HCT116 (cell line): ENCODE results near the gene CBFB.

Source experiments
- POLR2A ChIP-seq: IDR thresholded peaks from 2 replicates; pipeline ENCODE4 v1.7.0; 2011; ENCODE audit warnings: borderline replicate concordance; ENCODE audit not compliant: insufficient read depth, insufficient read length; ENCODE audit errors: extremely low read depth
- POLR2AphosphoS5 ChIP-seq: IDR thresholded peaks from 2 replicates; pipeline ENCODE4 v1.6.1; 2011; ENCODE audit warnings: mild to moderate bottlenecking, low read depth, low read length, moderate library complexity
- SIN3A ChIP-seq: IDR thresholded peaks from 2 replicates; pipeline ENCODE4 v1.6.1; 2012; ENCODE audit warnings: low read depth
- TCF7L2 ChIP-seq: IDR thresholded peaks from 2 replicates; pipeline ENCODE4 v1.7.0; 2011; ENCODE audit warnings: borderline replicate concordance, inconsistent platforms; ENCODE audit not compliant: insufficient read depth, insufficient read length; ENCODE audit errors: extremely low read depth
- TF ChIP-seq, protein P1 (sequence below), 3 experiments: fragments of 200-600 bp in 1 of 3; sonication (generic) in 1 of 3; IDR thresholded peaks in 2 of 3; conservative IDR thresholded peaks in 1 of 3; 2 replicates each; pipeline ENCODE4 v1.5.1; 2012 to 2017; ENCODE audit warnings: low read depth in 2 of 3, low read length in 2 of 3, antibody characterized with exemption in 1 of 3, borderline replicate concordance in 1 of 3, control low read depth in 1 of 3, mild to moderate bottlenecking in 1 of 3, mixed read lengths in 1 of 3, mixed run types in 1 of 3, moderate library complexity in 1 of 3; ENCODE audit not compliant: insufficient read depth in 1 of 3

DNA sequence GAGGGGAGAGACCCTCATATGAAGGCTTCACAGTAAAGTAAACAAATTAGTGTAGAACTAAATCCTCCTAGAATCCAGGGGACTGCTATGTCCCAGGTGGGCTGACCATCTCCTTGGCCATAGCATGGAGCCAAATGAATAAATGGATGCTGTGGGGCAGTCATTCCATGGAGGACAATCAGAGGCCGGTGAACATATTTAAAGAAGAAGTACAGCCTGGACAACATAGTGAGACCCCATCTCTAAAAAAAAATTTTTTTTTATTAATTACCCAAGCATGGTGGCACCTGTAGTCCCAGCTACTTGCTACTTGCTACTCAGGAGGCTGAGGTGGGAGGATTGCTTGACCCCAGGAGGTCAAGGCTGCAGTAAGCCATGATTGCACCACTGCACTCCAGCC lies 5.3 kb upstream of the CBFB start:
- TF ChIP-seq TCF7L2 (no peak), POLR2A (no peak), POLR2AphosphoS5 (no peak), SIN3A (no peak)
- TF ChIP-seq, protein P1, sequence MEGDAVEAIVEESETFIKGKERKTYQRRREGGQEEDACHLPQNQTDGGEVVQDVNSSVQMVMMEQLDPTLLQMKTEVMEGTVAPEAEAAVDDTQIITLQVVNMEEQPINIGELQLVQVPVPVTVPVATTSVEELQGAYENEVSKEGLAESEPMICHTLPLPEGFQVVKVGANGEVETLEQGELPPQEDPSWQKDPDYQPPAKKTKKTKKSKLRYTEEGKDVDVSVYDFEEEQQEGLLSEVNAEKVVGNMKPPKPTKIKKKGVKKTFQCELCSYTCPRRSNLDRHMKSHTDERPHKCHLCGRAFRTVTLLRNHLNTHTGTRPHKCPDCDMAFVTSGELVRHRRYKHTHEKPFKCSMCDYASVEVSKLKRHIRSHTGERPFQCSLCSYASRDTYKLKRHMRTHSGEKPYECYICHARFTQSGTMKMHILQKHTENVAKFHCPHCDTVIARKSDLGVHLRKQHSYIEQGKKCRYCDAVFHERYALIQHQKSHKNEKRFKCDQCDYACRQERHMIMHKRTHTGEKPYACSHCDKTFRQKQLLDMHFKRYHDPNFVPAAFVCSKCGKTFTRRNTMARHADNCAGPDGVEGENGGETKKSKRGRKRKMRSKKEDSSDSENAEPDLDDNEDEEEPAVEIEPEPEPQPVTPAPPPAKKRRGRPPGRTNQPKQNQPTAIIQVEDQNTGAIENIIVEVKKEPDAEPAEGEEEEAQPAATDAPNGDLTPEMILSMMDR (IDR thresholded peaks at IDR 0.05 in 2 of 3, conservative IDR thresholded peaks at IDR 0.05 in 1 of 3; ENCODE audit: borderline replicate concordance in 1 of 3, insufficient read depth in 1 of 3, low read depth in 2 of 3, low read length in 2 of 3), result no peak
